Measurements from ENCODE around the gene PTHLH.

The PTHLH gene

DNA sequence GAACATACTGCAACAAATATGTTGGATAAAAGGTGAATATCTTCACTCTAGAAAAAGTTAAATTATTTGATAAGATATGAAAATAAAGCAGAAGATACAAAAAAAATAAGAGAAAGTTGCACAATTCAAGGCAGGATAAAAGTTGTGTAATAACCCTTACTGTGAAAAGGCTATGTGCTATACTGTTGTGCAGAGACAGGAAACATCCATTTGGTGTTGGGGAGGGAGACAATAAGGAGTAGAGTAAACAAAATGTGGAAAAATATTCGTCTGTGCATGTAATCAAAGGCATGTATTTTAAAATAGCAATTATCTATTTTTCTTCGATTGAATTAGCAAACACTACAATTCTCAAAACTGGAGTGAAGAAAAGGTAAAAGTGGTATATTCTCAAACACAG lies 34.8 kb downstream of the PTHLH start:
- no peak for DNase-seq (ENCODE audit: low read depth in 2 of 2)

DNA sequence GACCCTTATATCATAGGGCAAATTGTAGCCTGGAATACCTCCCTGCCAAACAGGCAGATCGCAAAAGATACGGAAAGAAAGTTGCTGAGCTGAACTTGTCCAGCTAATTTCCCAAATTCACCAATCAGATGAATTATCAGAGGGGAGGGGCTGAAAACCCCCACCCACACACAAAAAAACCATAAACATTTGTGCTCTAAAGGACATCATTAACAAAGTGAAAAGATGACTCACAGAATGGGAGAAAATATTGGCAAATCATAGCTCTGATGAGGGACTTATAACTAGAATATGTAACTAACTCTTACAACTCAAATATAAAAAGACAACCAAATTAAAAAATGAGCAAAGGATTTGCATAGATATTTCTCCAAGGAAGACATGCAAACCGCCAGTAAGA lies 36.3 kb downstream of the PTHLH start:
- DNase-seq (ENCODE audit: low read depth in 2 of 2): no peak

DNA sequence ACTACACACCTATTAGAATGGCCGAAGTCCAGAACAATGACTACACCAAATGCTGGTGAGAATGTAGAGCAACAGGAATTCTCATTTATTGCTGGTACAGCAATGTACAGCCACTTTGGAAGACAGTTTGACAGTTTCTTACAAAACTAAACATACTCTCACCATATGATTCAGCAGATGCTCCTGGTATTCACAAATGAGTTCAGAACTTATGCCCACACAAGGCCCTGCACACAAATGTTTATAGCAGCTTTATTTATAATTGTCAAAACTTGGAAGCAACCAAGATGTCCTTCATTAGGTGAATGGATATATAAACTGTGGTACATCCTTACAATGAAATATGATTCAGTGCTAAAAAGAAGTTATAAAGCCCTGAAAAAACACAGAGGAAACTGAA lies 38.3 kb downstream of the PTHLH start:
- DNase-seq (ENCODE audit: low read depth in 2 of 2): no peak

DNA sequence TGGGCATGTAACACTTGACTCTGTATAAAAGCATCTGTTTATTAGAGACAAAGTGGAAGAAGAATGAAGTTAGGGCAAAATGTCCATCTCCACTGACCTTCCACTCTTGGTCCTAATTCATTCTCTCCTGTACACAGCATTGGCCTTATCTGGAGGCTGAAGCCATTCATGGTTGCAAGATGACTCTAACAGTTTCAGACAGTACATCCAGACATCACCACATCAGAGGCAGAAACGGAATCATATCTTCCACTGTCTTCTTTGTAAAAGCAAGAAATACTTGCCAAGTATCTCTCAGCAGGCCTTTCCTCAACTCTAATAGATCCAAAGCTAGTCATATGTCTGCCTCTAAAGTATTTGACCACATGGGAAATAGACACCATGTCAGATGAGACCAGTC lies 41.1 kb downstream of the PTHLH start:
- no peak for DNase-seq (ENCODE audit: low read depth in 2 of 2)

DNA sequence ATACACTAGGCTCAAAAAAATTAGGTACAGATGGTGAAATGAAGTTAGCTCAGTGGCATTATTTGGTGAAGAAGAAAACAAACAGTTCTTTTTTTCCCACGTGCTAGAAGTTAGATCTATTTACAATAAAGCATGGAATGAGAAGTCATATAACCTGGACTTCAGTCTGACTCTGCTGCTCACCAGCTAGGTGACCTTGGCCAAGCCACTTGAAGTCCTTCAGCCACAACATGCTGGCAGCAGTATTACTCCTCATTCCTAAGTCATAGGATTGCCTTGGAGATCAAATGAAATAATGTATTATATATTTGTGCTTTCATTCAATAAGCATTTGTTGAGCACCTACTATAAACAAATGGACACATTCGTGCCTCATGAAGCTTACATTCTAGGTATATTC lies 45.2 kb downstream of the PTHLH start:
- no peak for DNase-seq (ENCODE audit: low read depth in 2 of 2)

DNA sequence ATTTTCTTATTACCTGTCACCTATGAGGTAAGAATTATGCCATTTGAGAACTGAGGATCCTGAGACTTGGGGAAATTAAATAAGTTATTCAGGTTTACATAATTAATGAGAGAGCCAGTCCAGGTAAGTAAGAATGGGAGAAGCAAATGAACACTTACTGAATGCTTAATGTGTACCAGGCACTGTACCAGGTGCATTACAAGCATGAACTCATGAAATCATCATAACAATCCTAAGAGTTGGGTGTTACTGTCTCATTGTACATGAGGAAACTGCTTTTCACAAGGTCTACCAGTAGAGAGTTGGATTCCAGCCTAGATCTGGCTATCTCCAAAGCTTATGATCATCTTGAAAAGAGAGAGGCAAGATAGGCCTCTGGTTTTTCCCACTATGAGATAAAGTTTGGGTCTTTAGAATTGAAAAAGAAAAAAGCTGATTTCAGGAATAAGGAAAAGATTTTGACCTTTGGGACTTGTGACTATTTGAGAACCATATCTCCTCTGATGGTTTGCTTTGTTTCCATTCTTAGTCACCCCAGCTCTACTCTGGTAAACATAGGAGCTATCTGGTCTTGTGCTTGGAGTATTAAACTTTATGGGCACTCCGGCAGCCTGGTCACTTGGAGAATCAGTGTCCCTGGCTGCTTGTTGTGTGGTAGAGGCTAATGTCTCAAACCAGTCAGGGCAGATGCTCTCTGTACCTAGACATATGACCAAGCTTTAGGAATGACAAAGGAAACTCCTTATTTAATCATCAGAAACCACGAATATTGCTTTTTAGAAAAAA lies 48.0 kb downstream of the PTHLH start:
- no peak for DNase-seq (ENCODE audit: low read depth in 2 of 2)

DNA sequence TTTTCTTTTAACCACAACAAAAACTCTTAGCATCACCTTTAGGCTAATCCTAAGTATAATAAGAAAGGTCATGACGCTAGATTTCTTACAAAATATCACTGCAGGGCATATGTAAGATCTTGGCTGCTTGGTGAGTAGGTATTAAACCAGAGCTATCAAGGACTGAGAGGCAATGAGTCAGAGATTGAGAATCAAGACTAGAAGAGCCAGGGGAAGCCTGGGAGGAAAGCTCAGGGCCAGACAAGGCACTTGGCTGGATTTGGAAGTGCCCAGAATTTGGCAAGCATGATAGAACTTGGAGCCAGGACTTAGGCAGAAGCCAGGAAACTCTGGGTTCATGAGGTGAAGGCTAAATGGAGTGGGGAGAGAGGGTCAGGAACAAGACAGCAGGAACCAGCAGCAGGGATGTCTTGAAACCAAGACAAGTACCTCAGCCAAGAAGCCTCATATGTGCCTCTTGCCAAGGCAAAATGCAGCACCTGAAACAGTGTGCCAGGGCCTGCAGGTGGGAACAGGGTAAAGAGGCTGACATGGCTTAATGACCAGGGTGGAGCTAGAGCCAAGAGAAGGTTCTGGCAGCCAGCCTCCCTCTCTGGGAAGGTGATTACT lies 49.9 kb downstream of the PTHLH start:
- DNase-seq (ENCODE audit: low read depth in 2 of 2): no peak

DNA sequence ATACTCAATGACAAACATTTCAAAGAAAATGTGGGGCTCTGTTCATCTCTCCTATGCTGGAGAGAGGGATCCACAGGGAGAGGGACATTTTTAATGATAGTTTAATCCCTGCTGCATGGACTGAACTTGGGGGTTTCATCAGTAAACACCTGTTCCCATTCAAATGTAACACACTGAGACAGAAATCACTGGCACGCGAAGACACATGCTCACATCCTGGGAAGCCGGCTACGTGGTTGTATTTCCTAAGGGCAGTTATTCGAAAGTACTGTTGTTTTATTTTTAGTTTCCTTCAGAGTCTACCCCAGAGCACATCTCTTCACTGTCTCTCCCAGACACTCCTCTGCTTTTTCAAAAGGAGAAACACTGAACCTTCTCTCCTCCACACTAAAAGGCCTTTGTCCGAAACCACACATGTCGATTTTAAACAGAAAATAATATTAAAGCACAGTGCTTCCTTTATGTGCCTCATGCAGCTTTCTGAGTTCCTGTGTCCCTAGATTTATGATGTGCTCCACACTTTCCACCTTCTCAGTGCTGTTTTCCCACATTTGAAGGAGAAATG lies 52.8 kb downstream of the PTHLH start:
- no peak for DNase-seq (ENCODE audit: low read depth in 2 of 2)

DNA sequence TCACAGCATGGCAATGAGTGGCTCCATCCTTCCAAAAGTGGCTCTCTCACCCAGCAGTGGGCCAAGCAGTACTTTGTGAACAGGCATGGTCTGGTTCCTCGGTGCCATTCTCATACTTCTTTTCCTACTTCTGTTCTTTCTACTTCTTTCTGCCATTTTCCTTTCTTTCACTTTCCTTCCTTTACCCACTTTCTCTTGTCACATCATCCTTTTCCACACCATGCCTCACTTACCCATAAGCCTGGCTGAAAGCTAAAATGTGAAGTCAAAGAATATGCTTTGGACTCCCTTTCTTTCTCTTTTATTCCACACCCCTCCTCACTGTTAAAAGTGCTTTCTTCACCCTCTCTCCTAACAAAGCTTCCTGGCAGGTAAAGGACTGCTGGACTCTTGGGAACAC lies 57.0 kb downstream of the PTHLH start:
- no peak for DNase-seq (ENCODE audit: low read depth in 2 of 2)

DNA sequence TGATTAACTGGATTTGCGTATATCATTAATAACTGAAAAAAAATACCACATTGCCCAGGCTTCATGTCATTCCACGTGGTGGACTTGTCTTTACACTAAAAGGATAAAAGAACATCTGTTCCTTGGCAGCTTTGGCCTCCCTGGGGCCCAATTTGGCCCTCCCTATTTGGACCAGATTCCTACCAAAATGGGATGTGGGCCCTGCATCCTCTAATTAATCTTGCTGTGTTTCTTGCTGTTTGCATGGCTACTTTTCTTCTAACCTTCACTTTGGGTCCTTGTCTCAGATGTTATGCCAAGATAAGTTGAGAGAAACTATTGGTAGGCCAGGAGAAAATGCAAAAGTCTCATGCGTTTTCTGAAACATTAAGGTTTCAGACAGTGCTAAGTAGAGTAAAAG lies 57.5 kb downstream of the PTHLH start:
- no peak for DNase-seq (ENCODE audit: low read depth in 2 of 2)

DNA sequence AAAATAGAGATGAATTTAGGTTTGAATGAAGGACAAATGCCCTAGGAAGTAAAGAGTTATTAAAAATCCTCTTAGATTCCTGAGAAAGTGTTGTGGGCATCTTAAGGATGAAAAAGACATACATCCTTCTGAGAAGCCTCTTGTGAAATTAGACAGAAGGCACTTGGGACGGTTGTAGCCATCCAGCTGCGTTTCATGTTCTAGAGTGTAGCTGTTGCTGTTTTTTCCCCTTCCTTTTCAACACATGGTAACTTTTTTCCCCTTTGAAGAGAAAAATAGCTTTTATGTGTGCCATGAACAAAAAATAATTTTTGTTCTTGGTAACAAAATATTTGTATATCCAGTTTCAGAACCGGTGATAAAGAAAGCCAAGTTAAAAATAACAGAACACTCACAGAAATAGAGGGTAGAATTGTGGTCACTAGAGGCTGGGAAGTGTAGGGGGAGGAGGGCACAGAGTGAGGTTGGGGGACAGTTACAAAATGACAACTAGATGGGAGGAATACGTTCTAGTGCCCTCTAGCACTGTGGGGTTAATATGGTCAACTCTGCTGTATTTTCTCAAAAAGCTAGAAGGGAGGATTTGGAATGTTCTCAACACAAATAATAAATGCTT lies 58.4 kb downstream of the PTHLH start:
- DNase-seq (ENCODE audit: low read depth in 2 of 2): no peak

GRCh38 chr12:27911397-27911796 lies 61.1 kb downstream of the PTHLH start:
- no peak for DNase-seq (ENCODE audit: low read depth in 2 of 2)
